GM23248 (cell line): ENCODE measurements around the gene RPL5. TPM values are rescaled to one million over a fixed set of nuclear protein-coding genes. Genes with fewer than 3 reads are reported as not detected.

Experiments used
- DNase-seq: peaks from one replicate; pipeline ENCODE4 v3.0.0-alpha.2; 2015
- H2AFZ ChIP-seq: fragments of 200-600 bp; sonication (generic); 2 replicates; pipeline ENCODE4 v1.6.1; 2016; ENCODE audit warnings: antibody characterized with exemption
- H3F3A ChIP-seq: fragments of 200-600 bp; sonication (generic); 2 replicates; pipeline ENCODE4 v1.6.1; 2016; ENCODE audit warnings: mild to moderate bottlenecking, antibody characterized with exemption, mixed run types; ENCODE audit not compliant: insufficient read depth
- H3K27ac ChIP-seq: fragments of 200-600 bp; sonication (generic); 2 replicates; pipeline ENCODE4 v1.5.1; 2016; ENCODE audit warnings: mild to moderate bottlenecking
- H3K27me3 ChIP-seq: fragments of 200-600 bp; sonication (generic); replicated peaks from 2 replicates; pipeline ENCODE4 v1.6.1; 2016; ENCODE audit warnings: mild to moderate bottlenecking; ENCODE audit not compliant: insufficient read depth
- H3K36me3 ChIP-seq: fragments of 200-600 bp; sonication (generic); 2 replicates; pipeline ENCODE4 v1.6.1; 2016; ENCODE audit warnings: low read depth, mild to moderate bottlenecking
- H3K4me1 ChIP-seq: fragments of 200-600 bp; sonication (generic); 2 replicates; pipeline ENCODE4 v1.6.1; 2016; ENCODE audit warnings: mild to moderate bottlenecking; ENCODE audit not compliant: insufficient read depth
- H3K4me2 ChIP-seq: fragments of 200-600 bp; sonication (generic); one replicate; pipeline ENCODE4 v1.6.1; 2016; ENCODE audit warnings: mild to moderate bottlenecking; ENCODE audit not compliant: unreplicated experiment
- H3K4me3 ChIP-seq: fragments of 200-600 bp; sonication (generic); 2 replicates; pipeline ENCODE4 v1.5.1; 2016; ENCODE audit warnings: mild to moderate bottlenecking
- H3K79me2 ChIP-seq: fragments of 200-600 bp; sonication (generic); 2 replicates; pipeline ENCODE4 v1.6.1; 2016; ENCODE audit warnings: mild to moderate bottlenecking; ENCODE audit not compliant: insufficient read depth
- H3K9ac ChIP-seq: fragments of 200-600 bp; sonication (generic); 2 replicates; pipeline ENCODE4 v1.6.1; 2016; ENCODE audit warnings: mild to moderate bottlenecking
- H3K9me2 ChIP-seq: fragments of 200-600 bp; sonication (generic); 2 replicates; pipeline ENCODE4 v1.6.1; 2016; ENCODE audit warnings: mixed run types, mild to moderate bottlenecking, moderate library complexity; ENCODE audit not compliant: insufficient read depth
- H3K9me3 ChIP-seq: fragments of 200-600 bp; sonication (generic); one replicate; pipeline ENCODE4 v1.6.1; 2017; ENCODE audit warnings: low read depth
- H4K20me1 ChIP-seq: fragments of 200-600 bp; sonication (generic); 2 replicates; pipeline ENCODE4 v1.6.0; 2016; ENCODE audit not compliant: insufficient read depth
- EZH2 ChIP-seq: fragments of 200-600 bp; sonication (generic); IDR thresholded peaks from 2 replicates; pipeline ENCODE4 v1.6.1; 2018; ENCODE audit warnings: antibody characterized with exemption, mild to moderate bottlenecking; ENCODE audit not compliant: insufficient read depth, poor library complexity, severe bottlenecking
- EZH2phosphoT487 ChIP-seq: fragments of 200-600 bp; sonication (generic); IDR thresholded peaks from 2 replicates; pipeline ENCODE4 v1.6.1; 2018; ENCODE audit warnings: antibody characterized with exemption, moderate library complexity, mild to moderate bottlenecking, low read depth; ENCODE audit not compliant: insufficient read depth
- WGBS, 2 experiments: methylation state at CpG; one replicate each; pipeline ENCODE4 v1.1.6; 2015 to 2017; ENCODE audit warnings: low lambda C conversion rate in 2 of 2, low coverage in 1 of 2; ENCODE audit errors: missing lambda C conversion rate in 2 of 2; 5-methylcytosine and 5-hydroxymethylcytosine counted together
- in situ Hi-C: fragments of 300-500 bp; cut with MboI; formaldehyde crosslinking; loops from 2 replicates; pipeline ENCODE4 v1.15.0; 2020
- polyA plus RNA-seq: library from polyadenylated mRNA; unstranded; fragments of >200 nt; fragmentation: Nextera tagmentation; extraction: Ambion mirVana; gene quantifications from 2 replicates; pipeline ENCODE4 v1.2.1, GENCODE V29; 2016
- total RNA-seq: library from RNA; depleted of rRNA; stranded (reverse); fragments of >200 nt; shearing (Covaris generic); gene quantifications from 2 replicates; pipeline ENCODE4 v1.2.3, GENCODE V29; 2014

Gene RPL5
- total and polyA plus RNA-seq, 2 experiments from 2014 or later = 750 to 1,075 TPM

DNA sequence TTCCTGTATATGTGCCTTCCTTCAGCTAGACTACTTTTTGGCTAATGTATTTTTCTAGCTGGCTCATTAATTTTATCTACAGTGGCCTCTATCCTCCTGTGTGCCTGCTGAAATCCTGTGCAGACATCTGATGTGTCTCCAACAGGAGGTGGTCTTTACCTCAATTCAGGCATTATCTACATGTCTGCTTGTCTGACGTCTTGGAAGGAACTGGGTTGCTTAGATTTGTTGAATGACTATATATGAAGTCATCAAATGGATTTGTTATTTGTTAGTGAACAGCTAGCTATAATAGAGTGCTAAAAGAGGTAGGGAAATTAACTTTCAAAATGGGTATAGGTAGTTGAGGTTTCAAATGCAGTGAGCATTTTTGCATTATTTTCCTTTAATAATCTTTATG is 6.7 kb downstream of the RPL5 start:
- TF ChIP-seq EZH2phosphoT487 = no peak
- no peak for TF ChIP-seq EZH2
- 0% methylated on average over 1 of the region's 1 CpG for WGBS, 2 experiments
- in situ Hi-C loops = no loop called here
- Histone ChIP-seq H3K9me2 (no peaks in the 10 kb centered on the region), H2AFZ (no peak overlapping the region), H3K4me1 (peaks cover 61% of the 10 kb centered on the region), H3F3A (peaks cover 95% of the 10 kb centered on the region), H3K4me3 (no peak overlapping the region; the same call in 1 of the 2 replicates), H3K27me3 (no peaks in the 10 kb centered on the region), H3K27ac (peak overlapping the region; percentile 4; the same call in 1 of the 2 replicates), H3K9me3 (no peaks in the 10 kb centered on the region), H3K36me3 (peaks cover 98% of the 10 kb centered on the region), H4K20me1 (peaks cover 70% of the 10 kb centered on the region), H3K79me2 (peaks cover 79% of the 10 kb centered on the region), H3K4me2 (peak overlapping the region; percentile 18), H3K9ac (peak overlapping the region; percentile 26; the same call in 1 of the 2 replicates)
- peak; percentile 28 for DNase-seq

DNA sequence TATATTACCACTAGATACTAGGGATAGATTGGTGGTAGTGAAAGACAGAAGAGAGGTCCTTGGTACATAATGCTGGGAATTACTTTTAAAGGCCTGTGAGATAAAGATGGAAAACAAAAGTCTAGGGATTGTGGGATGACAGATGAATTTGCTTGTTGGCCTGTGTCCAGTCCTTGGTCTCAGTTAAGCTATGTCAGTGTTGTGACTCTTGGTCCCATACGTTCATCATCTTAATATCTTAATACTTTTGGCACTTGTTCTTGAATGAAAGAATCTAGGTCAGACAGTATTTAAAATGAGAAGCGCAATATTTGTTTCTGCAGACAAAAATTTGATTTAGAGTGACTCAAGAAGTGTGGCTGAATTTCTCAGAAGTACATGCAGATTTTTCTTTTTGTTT is 7.6 kb downstream of the RPL5 start:
- H3K27ac ChIP-seq = no peak overlapping the region
- H3K4me3 ChIP-seq = no peak overlapping the region
- H4K20me1 ChIP-seq = peaks cover 60% of the 10 kb centered on the region
- H3K79me2 ChIP-seq = peaks cover 70% of the 10 kb centered on the region
- no peaks in the 10 kb centered on the region for H3K9me2 ChIP-seq
- no peaks in the 10 kb centered on the region for H3K27me3 ChIP-seq
- no peak overlapping the region for H3K9ac ChIP-seq
- H2AFZ ChIP-seq = no peak overlapping the region
- H3K4me2 ChIP-seq = no peak overlapping the region
- no peak for DNase-seq
- H3K36me3 ChIP-seq = peaks cover 98% of the 10 kb centered on the region
- no peak for TF ChIP-seq EZH2phosphoT487
- no peak for TF ChIP-seq EZH2
- 74 to 87% methylated on average over 2 of the region's 2 CpGs for WGBS, 2 experiments
- H3K9me3 ChIP-seq = no peaks in the 10 kb centered on the region
- peaks cover 95% of the 10 kb centered on the region for H3F3A ChIP-seq
- in situ Hi-C loops = no loop called here
- H3K4me1 ChIP-seq = peaks cover 52% of the 10 kb centered on the region

DNA sequence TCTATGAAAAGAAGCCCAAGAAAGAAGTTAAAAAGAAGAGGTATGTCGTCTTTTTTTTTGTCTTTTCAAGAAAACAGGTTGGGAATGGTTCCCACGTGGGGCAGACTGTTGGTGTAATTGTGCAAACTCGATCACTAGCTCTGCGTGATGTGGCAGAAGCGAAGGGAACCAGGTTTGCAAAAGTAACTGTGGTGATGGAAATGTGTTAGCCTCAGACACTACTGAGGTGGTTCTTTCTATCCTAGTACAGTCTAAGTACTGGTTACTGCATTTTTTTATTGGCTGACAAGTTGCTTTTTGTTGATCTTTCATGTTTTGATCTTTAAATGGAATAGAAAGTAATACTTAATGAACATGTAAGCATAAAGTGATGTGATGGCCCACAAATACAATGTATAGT is 8.8 kb downstream of the RPL5 start:
- Histone ChIP-seq H3K27ac (no peak overlapping the region), H3K9me3 (no peaks in the 10 kb centered on the region), H3K9ac (no peak overlapping the region), H3K9me2 (no peaks in the 10 kb centered on the region), H3K27me3 (no peaks in the 10 kb centered on the region), H3K36me3 (peaks cover 86% of the 10 kb centered on the region), H2AFZ (no peak overlapping the region), H3K79me2 (peaks cover 58% of the 10 kb centered on the region), H4K20me1 (peaks cover 54% of the 10 kb centered on the region), H3K4me3 (no peak overlapping the region), H3F3A (peaks cover 86% of the 10 kb centered on the region), H3K4me1 (peaks cover 42% of the 10 kb centered on the region), H3K4me2 (no peak overlapping the region)
- DNase-seq = no peak
- 69 to 71% methylated on average over 5 of the region's 5 CpGs for WGBS, 2 experiments
- TF ChIP-seq EZH2 (no peak), EZH2phosphoT487 (no peak)
- in situ Hi-C loops = no loop called here

DNA sequence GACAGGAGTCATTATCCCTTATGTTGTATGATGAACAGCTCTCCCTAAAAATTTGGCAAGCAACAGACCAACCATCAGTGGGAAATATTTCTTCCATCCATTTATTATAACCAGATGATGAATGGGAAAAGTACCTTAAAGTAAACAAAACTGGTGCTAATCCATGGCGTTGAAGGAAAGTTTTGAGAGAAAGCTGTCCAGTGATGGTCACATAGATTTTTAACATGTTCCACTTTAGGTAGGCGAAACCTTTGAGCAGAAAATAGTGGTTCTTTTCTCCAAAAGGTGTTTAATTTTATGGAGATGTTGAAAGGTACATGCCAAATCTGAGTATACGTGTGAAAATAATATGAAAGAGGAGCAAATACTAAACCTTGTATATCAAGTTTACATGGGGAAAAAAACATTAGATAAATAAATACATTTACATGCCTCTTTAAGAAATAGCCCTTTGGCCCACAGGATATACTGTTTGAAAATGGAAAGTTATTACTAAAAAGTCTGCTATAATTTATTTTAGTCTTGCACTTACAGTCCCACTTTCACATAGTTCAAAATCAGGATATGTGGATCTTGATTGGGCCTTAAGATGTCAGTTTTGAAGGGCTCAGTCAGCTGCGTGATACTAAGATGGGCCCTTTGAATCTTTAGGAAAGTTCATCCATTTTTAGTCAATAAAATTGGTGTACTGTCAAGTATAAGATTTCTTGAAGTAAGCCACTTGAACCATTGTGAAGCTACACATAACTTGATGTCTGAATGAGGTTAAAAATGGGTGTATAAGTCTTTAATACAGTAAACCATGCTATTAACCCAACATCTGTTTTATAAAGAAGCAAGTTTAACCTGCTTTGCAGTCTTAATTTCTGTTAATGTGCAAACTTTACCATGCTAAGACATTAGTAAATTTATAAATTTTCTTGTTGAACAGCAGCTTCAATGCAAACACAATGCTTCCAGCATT is 10.5 kb downstream of the RPL5 start:
- peaks cover 69% of the 10 kb centered on the region for H3K36me3 ChIP-seq
- 84 to 90% methylated on average over 4 of the region's 4 CpGs for WGBS, 2 experiments
- H3K79me2 ChIP-seq = peaks cover 41% of the 10 kb centered on the region
- H3K4me1 ChIP-seq = peaks cover 24% of the 10 kb centered on the region
- peaks cover 38% of the 10 kb centered on the region for H4K20me1 ChIP-seq
- no peaks in the 10 kb centered on the region for H3K9me2 ChIP-seq
- H3K27me3 ChIP-seq = no peaks in the 10 kb centered on the region
- H3K9ac ChIP-seq = no peak overlapping the region
- no peak overlapping the region for H2AFZ ChIP-seq
- no peak for TF ChIP-seq EZH2
- TF ChIP-seq EZH2phosphoT487 = no peak
- no peak overlapping the region for H3K4me2 ChIP-seq
- H3F3A ChIP-seq = peaks cover 78% of the 10 kb centered on the region
- no peak overlapping the region for H3K27ac ChIP-seq
- in situ Hi-C loops = no loop called here
- no peak for DNase-seq
- no peak overlapping the region for H3K4me3 ChIP-seq
- no peaks in the 10 kb centered on the region for H3K9me3 ChIP-seq
